Activated CD4-positive, CD25-positive, alpha-beta regulatory T cell treated with anti-CD3 and anti-CD28 coated beads, Interleukin-2, amount 50 U/mL, for 16 hours (primary cell): ENCODE data around the gene XPO5.
"Not testable (repeated sequence)": the region's sequence is repeated elsewhere in the genome, so short reads cannot be mapped to it uniquely, and the experiment has no call there.

Source experiments
- DNase-seq: peaks from one replicate; pipeline ENCODE4 v3.0.0-alpha.2; 2020; ENCODE audit warnings: low read depth, low spot score

The XPO5 gene

DNA sequence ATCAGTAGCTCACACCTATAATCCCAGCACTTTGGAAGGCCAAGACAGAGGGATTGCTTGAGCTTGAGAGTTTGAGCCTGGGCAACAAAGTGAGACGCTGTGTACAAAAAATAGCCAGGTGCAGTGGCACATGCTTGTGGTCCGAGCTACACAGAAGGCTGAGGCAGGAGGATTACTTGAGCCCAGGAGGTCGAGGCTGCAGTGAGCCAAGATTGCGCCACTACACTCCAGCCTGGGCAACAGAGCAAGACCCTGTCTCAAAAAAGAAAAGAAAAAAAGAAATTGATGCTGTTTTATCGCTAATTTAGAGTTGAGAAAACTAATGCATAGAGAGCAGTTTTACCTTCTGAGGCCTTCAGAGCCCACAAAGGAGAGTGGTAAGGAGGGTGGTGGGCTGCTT, 77.5 kb downstream of the XPO5 start:
- not testable (repeated sequence) for DNase-seq

DNA sequence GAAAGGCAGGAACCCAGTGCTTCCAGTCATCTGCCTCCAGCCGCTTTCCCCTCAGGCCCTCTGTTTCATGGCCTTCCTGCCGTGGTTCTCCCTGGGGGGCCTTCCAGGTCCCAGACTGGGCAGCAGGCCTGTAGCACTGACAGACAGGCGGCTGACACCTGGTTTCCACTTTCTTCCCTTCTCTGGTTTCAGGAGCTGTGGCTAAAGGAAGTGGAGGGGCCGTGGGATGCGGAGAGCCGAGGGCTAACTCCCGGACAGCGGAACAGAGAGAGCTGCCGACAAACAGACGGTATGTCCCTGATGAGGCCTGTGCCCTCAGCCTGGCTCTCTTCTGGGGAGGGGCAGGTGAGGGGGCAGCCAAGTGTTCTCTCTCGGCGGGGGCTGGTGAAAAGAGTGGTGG, 78.1 kb downstream of the XPO5 start:
- no peak for DNase-seq

DNA sequence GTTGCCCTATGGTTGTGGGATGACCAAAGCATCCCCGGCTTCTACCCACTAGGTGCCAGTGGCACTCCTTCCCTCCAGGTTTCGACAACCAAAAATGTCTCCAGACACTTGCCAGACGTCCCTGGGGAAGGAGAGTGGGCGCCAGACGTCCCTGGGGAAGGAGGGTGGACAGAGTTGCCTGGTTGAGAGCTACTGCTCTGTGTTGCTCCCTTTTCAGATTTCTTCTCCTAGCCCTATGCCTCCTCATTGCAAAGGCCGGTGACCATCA, 78.8 kb downstream of the XPO5 start:
- DNase-seq = no peak

DNA sequence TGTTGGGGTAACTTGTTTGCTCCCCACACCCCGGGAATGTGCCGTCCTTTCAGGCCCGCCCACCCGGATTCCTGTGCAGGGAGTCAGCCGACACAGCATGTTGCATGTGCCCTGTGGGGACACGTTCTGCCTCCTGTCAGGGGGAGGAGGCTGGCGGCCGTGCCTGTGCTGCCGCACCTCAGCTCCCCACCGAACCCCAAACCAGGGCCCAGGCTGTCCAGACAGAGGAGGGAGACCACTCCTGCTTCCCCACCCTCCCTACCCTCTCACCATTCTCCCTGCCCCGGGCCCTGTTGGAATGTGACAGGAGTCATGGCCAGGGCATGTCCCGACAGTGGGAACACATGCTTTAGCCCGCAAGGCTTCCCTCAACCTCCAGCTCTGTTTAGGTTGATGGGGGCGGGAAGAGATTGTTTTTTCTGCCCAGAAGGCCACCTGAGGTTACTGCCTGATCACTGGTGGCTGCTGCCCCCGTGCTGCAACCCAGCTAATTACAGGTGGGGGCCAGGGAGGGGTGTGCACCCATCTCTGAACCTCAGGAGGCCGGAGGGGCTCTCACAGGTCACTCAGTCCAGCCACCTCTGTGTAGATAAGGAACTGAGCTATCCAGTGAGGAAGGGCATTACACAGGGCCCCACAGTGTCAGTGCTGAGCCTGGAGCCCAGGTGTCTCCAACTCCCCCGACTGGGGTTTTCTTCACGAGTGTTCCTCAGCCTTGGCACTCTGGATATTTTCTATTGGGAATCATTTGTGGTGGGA, 79.3 kb downstream of the XPO5 start:
- DNase-seq = no peak

DNA sequence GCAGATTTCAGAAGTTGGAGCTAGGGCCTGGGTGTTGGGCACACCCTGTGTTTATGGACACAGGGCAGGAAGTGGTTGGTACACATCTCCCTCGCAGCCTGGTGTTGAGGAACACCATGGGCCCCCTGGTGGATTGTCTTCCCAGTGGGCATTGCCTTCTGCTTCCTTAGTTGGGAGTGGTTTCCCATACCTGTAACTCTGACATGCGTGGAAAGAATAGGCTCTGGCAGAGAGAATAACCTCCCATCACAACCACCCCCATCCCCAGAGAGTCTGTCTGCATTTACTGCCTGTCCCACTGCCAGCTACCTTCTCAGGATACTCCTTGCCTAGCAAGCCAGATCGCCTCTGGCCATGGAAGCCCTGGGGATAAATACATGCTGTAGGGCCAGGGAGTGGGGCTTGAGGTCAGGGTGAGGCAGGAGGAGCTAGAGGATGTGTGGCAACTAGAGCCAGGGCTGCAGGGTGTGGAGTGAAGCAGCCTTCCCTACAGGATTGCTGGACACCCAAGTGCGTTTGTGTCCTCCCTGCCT, 80.4 kb downstream of the XPO5 start:
- DNase-seq = no peak

DNA sequence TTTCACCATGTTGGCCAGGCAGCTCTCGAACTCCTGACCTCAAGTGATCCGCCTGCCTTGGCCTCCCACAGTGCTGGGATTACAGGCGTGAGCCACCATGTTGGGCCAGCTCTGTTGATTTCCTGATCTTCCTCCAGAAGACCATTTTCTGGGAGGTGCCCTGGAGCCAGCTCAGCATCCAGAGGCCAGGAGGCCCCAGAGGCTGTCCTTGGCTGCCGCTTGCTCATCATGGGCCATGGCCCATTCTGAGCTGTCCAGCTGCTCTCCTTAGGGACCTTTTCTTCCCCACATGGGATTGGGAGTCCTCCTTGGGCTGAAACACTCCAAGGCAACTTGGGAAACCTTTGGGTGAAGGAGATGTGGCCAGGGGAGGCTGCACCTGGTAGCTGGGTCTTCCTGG, 81.1 kb downstream of the XPO5 start:
- DNase-seq = no peak

DNA sequence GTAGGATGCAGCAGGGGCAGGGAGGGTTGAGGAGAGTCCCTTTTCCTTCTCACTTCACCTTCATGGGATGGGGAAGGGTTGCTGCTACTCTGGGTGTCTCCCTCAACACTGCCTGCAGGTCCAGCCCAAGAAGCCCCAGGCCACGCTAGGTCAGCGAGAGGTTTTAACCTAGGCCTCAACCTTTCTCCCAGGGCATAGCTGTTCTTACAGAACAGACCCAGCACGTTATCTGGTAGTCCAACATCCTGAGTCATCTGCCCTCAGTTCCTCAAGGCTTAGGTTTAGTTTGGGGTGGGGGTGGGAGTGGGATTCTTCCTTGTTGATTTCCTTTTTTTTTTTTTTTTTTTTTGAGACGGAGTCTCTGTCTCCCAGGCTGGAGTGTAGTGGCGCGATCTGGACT, 81.5 kb downstream of the XPO5 start:
- no peak for DNase-seq

DNA sequence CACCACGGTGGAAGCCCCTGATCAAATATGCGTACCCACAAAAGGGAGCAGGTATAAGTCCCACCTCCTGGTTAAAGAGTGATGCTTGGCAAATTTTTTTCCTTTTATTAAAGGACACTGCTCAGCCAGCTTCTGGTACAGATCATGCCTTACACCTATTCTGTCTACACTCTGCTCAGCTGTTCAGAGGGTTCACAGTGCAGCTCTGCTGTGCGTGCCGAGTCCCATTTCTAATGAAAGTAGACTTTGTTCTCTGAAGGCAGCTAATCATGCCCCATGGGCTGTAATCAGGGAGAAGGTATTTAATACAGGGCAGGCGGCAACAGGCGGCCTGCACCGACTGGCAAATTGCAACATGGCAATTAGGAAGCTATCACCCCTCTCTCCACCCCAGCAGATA, 82.0 kb downstream of the XPO5 start:
- DNase-seq = no peak

DNA sequence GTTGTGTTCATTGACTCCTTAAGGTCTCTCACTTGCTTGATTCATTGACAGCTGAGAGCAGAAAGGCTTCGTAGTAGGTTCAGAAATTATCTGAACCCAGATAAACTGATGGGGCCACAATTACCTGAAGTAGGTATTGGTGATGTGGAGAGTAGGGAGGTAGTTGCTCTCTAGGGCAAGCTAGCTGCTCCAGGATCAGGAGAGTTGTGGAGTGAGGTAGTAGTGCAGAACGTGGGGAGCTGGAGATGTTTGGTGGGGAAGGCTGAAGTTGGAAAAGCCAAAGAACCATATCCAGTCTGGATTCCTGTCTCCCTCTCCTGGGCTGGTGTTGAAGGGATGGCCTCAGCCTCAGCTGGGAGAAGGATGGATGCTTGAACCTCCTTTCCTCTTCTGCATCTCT, 82.6 kb downstream of the XPO5 start:
- DNase-seq = no peak

DNA sequence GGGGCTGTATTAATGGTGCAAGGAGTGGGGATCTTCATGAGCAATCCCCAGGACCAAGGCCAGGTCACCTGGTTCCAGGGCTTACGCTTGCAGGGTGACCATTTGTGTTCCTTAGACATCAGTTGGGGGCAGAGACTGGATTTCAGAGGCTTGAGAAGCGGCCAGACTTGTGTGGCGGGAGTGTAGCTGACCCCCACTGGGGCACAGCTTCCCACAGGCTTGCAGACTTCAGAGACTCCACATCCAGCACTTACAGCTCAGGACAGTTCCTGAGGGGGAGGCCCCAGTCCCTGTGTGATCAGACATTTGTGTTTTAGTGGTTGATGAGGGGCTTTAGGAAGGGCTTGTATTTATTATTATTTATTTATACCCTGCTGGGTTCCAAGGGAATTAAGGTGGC, 83.2 kb downstream of the XPO5 start:
- no peak for DNase-seq

DNA sequence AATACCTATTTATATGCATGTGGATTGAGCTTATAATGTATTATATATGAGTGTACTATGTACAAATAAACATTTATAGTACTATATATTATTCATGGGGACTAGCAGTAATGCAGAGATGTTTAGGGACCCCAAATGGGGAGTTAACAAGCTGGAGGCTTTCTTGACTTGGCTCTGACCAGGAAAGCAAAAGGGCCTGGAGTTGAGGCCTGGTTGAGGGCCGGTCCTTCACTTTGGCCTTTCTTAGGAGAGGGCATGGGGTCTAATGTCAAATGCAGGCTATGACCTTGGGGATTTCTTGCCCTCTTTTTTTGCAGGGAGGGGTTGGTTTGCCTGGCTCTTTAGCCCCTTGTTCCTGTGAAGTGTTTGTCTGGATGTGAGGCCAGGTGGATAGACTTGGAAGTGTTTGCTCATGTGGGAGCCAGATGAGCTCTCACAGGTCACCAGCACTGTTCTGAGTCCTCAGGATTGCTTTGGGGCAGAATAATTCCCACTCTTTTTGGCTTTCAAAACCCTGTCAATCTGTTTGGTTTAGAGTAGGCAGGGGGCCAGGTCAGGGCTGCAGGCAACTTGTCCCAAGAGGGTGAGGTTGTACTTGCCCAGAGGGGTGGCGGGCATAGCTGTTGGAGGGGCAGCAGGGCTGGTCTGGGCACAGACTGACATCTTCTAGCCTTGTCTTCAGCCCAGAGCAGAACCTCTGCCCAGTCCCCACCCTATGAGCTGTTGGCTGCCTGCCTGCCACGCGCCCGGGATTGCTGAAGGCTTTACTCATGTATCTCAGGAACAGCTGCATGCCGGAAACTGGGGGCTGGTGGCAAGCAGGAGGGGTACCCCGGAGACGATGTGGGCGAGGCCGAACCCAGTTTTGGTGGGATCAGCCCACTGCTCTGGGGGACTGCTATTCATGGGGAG, 83.8 kb downstream of the XPO5 start:
- DNase-seq = no peak

DNA sequence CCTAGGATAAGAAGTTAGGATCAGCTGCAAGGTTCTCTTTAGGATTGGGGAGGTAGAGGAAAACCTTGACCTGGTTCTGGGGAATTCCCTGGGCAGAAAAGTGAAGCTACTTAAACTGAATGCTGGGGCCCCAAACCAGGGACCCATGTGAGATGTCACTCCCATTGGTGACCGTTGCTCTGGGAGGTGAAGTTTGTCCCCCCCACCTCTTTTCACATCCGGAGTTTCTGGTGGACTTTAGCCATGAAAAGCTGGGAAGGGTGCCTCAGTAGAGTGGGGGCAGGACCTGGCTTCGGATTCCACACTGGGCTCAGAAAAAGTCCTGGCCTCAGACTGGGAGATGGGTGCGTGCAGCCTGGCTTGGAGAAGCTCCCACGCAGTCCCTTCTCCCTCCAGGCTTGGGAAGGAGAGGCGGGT, 85.3 kb downstream of the XPO5 start:
- DNase-seq = no peak

DNA sequence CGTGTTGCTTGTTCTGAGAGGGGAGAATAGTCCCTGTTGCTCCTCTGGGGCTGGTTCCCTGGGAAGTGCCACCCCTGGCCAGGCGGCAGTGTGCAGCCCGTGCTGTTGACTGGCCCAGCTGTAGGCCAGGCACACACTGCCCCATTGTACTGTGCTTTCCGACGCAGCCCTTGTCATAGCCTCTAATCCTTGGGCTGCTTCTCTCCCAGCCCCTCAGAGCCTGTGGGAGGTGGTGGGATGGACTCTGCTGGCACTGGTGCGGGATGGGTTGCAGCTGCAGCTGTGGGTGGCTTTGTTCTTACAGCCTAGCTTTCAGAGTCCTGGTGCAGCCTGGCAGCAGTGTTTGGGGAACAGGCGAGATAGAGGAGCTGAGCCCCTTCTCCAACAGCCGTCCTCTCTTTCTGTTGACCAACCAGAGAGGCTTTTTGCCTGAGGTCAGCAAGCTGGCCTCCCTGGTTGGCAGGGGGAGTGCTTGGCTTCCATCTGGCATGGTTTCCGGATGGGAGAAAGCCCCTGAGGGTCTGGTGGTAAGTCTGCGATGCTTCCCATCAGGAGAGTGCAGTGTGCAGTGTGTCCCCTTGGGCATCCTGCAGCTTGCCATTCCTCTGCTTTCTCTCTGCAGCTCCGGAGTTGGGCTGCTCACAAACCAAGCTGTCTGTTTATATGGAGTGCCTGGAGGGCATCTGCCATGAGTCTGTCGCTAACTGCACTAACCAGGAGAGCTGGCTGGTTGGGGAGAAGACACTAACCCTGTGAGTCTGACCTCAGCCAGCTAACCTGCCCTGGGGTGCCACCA, 86.4 kb downstream of the XPO5 start:
- no peak for DNase-seq

DNA sequence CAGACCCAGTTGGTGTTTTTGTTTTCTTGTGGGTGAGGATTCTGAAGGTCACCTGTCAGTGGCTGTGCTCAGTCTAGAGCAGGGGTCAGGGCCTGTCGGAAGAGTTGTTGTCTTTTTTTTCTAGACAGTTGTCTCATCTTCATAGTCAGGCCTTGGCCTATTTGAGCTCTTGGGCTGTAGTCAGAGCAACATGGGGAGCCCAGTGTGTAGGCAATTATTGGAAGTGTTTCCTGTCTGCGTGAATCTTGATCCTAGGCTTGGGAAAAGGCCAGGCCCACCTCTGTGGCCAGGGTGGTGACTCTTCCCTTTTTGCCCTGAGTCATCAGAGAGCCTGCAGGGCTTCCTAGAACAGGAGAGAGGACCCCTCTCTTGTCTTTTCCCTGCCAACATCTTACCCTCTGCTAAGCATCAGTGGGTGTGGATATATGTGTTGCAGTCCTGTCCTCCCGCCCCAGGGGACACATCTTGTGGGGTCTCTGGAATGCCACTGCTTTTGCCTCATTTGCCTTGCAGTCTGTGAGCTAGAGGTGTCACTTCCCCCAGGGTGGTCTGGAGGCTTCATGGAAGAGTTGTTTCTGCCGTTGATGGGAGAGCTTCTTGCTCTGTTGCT, 87.1 kb downstream of the XPO5 start:
- no peak for DNase-seq

DNA sequence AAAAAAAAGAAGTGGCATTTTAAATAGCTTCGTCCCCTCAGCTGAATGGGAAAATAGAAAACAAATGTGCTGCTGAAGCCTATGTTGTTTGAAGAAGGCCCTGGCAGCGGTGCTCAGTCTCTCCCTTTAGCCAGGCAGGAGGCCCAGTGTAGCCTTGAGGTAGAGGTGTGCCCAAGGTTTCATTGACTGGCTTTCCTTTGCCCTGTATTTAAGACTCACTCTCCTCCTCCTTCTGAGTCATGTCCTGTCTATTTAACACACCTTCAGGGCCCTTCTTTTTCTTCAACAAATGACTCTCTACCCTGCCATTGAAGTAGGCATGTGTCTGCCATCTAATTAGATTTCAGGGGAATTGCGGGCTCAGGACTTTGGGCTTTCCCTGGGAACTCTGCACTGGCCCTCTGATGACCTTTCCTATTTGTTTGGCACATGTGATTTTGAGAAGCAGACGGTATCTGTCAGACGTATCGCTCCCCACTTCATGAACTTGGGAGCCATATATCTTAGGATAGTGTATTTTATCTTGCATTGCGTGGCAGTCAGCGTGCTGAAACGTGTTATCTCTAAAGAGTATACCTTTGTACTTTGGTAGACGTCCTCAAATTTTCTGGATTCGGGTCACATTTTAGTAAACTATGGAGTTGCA, 94.1 kb downstream of the XPO5 start:
- no peak for DNase-seq

DNA sequence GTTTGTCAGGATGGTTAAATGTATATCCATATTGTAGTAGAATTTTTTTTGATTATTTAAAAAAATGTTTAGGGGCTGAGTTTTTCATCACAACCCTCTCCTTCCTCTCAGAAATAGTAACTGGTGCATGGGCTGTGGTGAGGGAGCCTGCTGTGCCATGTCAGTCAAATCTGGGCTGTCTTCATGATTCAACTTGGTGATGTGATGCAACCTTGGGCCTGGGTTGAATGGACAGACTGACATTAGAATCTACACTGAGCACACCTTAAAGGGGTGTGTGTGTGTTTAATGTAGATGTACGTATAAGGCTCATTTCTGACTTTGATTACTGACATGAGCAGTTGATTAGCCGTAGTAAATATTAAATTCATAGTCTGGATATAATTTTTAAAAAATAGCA, 94.8 kb downstream of the XPO5 start:
- DNase-seq = no peak

DNA sequence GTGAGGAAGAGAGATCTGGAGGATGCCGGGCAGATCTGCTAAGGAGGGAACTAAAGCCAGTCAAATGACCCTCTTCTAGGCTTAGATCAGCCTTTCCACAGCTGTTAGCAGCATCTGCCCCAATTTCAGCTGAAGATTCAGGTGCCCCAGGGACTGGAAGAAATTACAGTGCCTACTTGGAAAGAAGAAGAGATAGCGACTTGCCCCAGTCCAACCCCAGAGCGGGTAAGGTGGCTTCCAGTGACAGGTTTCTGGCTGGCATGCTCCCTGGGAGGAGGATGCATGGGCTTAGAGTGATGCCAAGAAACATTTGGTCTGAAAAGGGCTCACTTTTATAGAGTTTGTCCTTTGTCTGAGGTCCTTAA, 97.8 kb downstream of the XPO5 start:
- DNase-seq = no peak

DNA sequence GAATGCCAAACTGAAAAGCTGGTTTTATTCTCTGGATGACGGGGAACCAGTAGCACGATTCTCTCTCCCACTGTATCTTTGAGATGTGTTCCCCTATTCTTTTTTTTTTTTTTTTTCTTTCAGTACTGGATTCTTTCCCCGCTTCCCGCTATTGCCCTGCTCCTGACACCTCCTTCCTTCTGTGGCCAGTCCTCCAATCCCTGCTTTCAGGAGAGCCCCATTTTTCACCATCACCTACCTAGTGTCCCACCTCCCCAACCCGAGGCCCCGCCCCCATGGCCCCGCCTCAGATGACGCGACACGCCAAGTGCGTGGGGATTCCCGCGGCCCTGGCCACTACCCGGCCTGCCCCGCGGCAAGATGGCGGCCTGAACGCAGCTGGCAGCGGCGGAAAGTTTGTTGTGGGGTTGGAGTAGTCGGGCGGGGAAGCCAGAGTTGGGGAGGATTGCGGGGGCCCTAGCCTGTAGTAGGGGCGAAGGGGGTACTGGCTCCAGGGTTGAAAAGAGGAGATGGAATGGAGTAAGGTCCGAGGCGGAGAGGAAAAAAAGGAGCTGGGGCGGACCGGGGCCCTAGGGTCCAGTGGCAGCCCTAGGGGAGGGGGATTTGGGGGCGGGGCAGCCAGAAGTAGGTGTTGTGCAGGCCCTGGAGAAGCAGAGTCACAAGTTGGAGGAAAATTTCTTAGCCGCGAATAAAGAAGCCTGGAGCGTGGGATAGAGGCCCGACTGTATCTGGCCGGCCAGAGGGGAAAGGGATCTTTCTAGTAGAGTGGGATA, 98.4 kb downstream of the XPO5 start, which contains the start of gene TJAP1:
TSS of gene TJAP1 (plus strand) at position 336 of the 773 bp plus-strand sequence. CDS start 21,432 bp downstream, outside the sequence.
- DNase-seq = peak; percentile 92

DNA sequence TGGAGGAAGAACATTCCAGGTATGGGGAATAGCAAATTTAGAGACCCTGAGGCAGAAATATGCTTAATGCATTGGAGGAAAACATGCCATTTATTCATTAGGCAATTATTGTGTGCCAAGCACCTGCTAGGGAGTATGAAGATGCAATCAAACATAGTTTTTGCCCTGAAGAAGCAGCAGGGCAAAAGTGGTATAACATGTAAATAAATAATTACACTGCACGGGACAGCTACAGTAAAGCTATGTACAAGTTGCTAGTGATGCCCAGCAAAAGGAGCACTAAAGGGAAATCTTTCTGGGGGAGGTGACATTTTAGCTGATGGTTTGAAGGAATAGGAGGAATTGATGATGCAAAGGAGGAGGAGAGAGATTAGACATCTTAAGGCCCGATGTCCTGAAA, 99.1 kb downstream of the XPO5 start:
- DNase-seq = no peak

DNA sequence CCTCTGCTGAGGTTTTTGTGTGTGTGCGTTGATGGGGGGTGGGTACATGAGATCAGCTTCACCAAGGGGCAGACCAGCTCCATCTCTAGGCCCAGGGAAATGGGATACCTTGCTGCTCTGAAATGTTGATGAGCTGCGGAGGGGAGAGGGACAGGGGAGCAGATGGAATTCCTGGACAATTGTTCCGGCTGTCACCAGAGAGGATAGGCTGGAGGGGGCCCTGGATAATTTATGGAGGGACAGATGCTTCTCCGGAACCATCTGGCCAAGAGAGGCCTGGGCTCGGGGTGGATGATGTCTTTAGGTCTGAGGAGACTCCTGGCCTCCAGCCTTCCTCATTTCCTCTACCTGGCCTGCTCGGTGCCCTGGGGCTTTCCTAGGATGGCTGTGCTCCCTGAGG, 100.3 kb downstream of the XPO5 start:
- no peak for DNase-seq
